Stimulated activated naive B cell treated with anti-CD40 and anti-IgM and Interleukin-4, amounts not matched to agents 10 μg/mL and 1 μg/mL and 100 μg/mL, for 72 hours (primary cell): Measurements from ENCODE around the gene SULT1B1.
"Not testable (repeated sequence)": the region's sequence is repeated elsewhere in the genome, so short reads cannot be mapped to it uniquely, and the experiment has no call there.

Source experiments
- ATAC-seq, 2 donors: fragments of 150-1000 bp; cut with Tn5 transposase; replicated peaks; 2 replicates each; pipeline ENCODE4 v1.10.0; 2021; ENCODE audit warnings: moderate library complexity in 1 of 2
- DNase-seq: peaks from one replicate; pipeline ENCODE4 v3.0.0; 2021
- H3K27ac Mint-ChIP-seq: one replicate; pipeline ENCODE4 v1.8.0; 2022; ENCODE audit warnings: mild to moderate bottlenecking, mixed read lengths
- H3K27me3 Mint-ChIP-seq, 2 donors: one replicate each; pipeline ENCODE4 v1.8.0; 2022; ENCODE audit warnings: mixed read lengths in 2 of 2
- H3K36me3 Mint-ChIP-seq, 2 donors: one replicate each; pipeline ENCODE4 v1.8.0; 2022; ENCODE audit warnings: mixed read lengths in 2 of 2, mild to moderate bottlenecking in 1 of 2
- H3K4me1 Mint-ChIP-seq, 2 donors: one replicate each; pipeline ENCODE4 v1.8.0; 2022; ENCODE audit warnings: mixed read lengths in 2 of 2, mild to moderate bottlenecking in 1 of 2
- H3K4me3 Mint-ChIP-seq, 2 donors: one replicate each; pipeline ENCODE4 v1.8.0; 2022; ENCODE audit warnings: mild to moderate bottlenecking in 2 of 2, mixed read lengths in 2 of 2, moderate library complexity in 1 of 2
- H3K9me3 Mint-ChIP-seq, 2 donors: one replicate each; pipeline ENCODE4 v1.8.0; 2022; ENCODE audit warnings: mixed read lengths in 2 of 2, mild to moderate bottlenecking in 1 of 2

The SULT1B1 gene

GRCh38 chr4:69760455-69760854, at the start of gene SULT1B1:
Gene SULT1B1, minus strand, starts transcription at chr4:69760620. Its CDS starts 5,403 bp downstream, at chr4:69755217.
- Mint-ChIP-seq H3K4me1 (no peaks in the 10 kb centered on the region), H3K27ac (no peak within 1 kb of the TSS), H3K4me3 (no peak within 1 kb of the TSS), H3K9me3 (no peaks in the 10 kb centered on the region), H3K36me3 (no peaks in the 10 kb centered on the region), H3K27me3 (no peaks in the 10 kb centered on the region)
- DNase-seq, result no peak
- ATAC-seq, result no peak

GRCh38 chr4:69800599-69800998, 40.2 kb upstream of the SULT1B1 start:
- Mint-ChIP-seq H3K9me3 (no peaks in the 10 kb centered on the region), H3K36me3 (no peaks in the 10 kb centered on the region), H3K27me3 (peaks cover 0 to 3% of the 10 kb centered on the region in 2 donors), H3K4me3 (no peak overlapping the region), H3K27ac (no peak overlapping the region), H3K4me1 (no peaks in the 10 kb centered on the region)
- ATAC-seq (no peak), DNase-seq (no peak)

GRCh38 chr4:69799337-69799736, 38.9 kb upstream of the SULT1B1 start:
- no peak overlapping the region for H3K4me3 Mint-ChIP-seq
- no peaks in the 10 kb centered on the region for H3K4me1 Mint-ChIP-seq
- H3K9me3 Mint-ChIP-seq, result no peaks in the 10 kb centered on the region
- DNase-seq, result no peak
- no peak overlapping the region for H3K27ac Mint-ChIP-seq
- H3K27me3 Mint-ChIP-seq, result peaks cover 0 to 3% of the 10 kb centered on the region in 2 donors
- no peak for ATAC-seq
- H3K36me3 Mint-ChIP-seq, result no peaks in the 10 kb centered on the region

- Mint-ChIP-seq H3K27ac (no peak overlapping the region), H3K9me3 (no peaks in the 10 kb centered on the region), H3K36me3 (no peaks in the 10 kb centered on the region), H3K27me3 (peaks cover 0 to 3% of the 10 kb centered on the region in 2 donors), H3K4me1 (no peaks in the 10 kb centered on the region), H3K4me3 (no peak overlapping the region)
- DNase-seq, result no peak
- no peak for ATAC-seq
Measured at GRCh38 chr4:69793732-69794131, 33.3 kb upstream of the SULT1B1 start.

GRCh38 chr4:69787879-69788278, 27.5 kb upstream of the SULT1B1 start:
- ATAC-seq (no peak), DNase-seq (no peak)
- Mint-ChIP-seq H3K9me3 (peaks cover 3 to 4% of the 10 kb centered on the region in 2 donors), H3K27ac (no peak overlapping the region), H3K36me3 (no peaks in the 10 kb centered on the region), H3K4me3 (no peak overlapping the region), H3K27me3 (no peaks in the 10 kb centered on the region), H3K4me1 (no peaks in the 10 kb centered on the region)

GRCh38 chr4:69786547-69786946, 26.1 kb upstream of the SULT1B1 start:
- H3K9me3 Mint-ChIP-seq, result peaks cover 7 to 9% of the 10 kb centered on the region in 2 donors
- H3K27me3 Mint-ChIP-seq, result no peaks in the 10 kb centered on the region
- H3K36me3 Mint-ChIP-seq, result no peaks in the 10 kb centered on the region
- no peak for DNase-seq
- H3K4me1 Mint-ChIP-seq, result no peaks in the 10 kb centered on the region
- no peak overlapping the region for H3K4me3 Mint-ChIP-seq
- H3K27ac Mint-ChIP-seq, result no peak overlapping the region
- ATAC-seq, result no peak

GRCh38 chr4:69785211-69785831, 24.9 kb upstream of the SULT1B1 start:
- no peaks in the 10 kb centered on the region for H3K36me3 Mint-ChIP-seq
- no peak overlapping the region for H3K27ac Mint-ChIP-seq
- DNase-seq (no peak), ATAC-seq (no peak)
- H3K27me3 Mint-ChIP-seq, result no peaks in the 10 kb centered on the region
- H3K4me3 Mint-ChIP-seq, result no peak overlapping the region
- peaks cover 7 to 9% of the 10 kb centered on the region in 2 donors for H3K9me3 Mint-ChIP-seq
- H3K4me1 Mint-ChIP-seq, result no peaks in the 10 kb centered on the region

GRCh38 chr4:69782651-69783310, 22.4 kb upstream of the SULT1B1 start:
- Mint-ChIP-seq H3K27me3 (no peaks in the 10 kb centered on the region), H3K9me3 (peaks cover 7 to 9% of the 10 kb centered on the region in 2 donors), H3K4me1 (no peaks in the 10 kb centered on the region), H3K4me3 (no peak overlapping the region), H3K27ac (no peak overlapping the region), H3K36me3 (no peaks in the 10 kb centered on the region)
- DNase-seq (no peak), ATAC-seq (no peak)

- H3K36me3 Mint-ChIP-seq, result no peaks in the 10 kb centered on the region
- no peaks in the 10 kb centered on the region for H3K4me1 Mint-ChIP-seq
- DNase-seq, result no peak
- no peak overlapping the region for H3K4me3 Mint-ChIP-seq
- H3K9me3 Mint-ChIP-seq, result peaks cover 7 to 9% of the 10 kb centered on the region in 2 donors
- no peaks in the 10 kb centered on the region for H3K27me3 Mint-ChIP-seq
- no peak for ATAC-seq
- no peak overlapping the region for H3K27ac Mint-ChIP-seq
Measured at GRCh38 chr4:69781458-69782418, 21.3 kb upstream of the SULT1B1 start.

GRCh38 chr4:69780141-69780540, 19.7 kb upstream of the SULT1B1 start:
- H3K36me3 Mint-ChIP-seq, result no peaks in the 10 kb centered on the region
- H3K9me3 Mint-ChIP-seq, result peaks cover 7 to 9% of the 10 kb centered on the region in 2 donors
- DNase-seq (no peak), ATAC-seq (no peak)
- H3K27me3 Mint-ChIP-seq, result no peaks in the 10 kb centered on the region
- H3K4me1 Mint-ChIP-seq, result no peaks in the 10 kb centered on the region
- no peak overlapping the region for H3K4me3 Mint-ChIP-seq
- H3K27ac Mint-ChIP-seq, result no peak overlapping the region

- DNase-seq (no peak), ATAC-seq (no peak)
- Mint-ChIP-seq H3K4me1 (no peaks in the 10 kb centered on the region), H3K36me3 (no peaks in the 10 kb centered on the region), H3K27me3 (no peaks in the 10 kb centered on the region), H3K4me3 (no peak overlapping the region), H3K27ac (no peak overlapping the region), H3K9me3 (no peaks in the 10 kb centered on the region)
Measured at GRCh38 chr4:69776696-69777095, 16.3 kb upstream of the SULT1B1 start.

GRCh38 chr4:69775321-69775867, 15.0 kb upstream of the SULT1B1 start:
- H3K4me1 Mint-ChIP-seq, result no peaks in the 10 kb centered on the region
- H3K9me3 Mint-ChIP-seq, result no peaks in the 10 kb centered on the region
- ATAC-seq, result no peak
- H3K36me3 Mint-ChIP-seq, result no peaks in the 10 kb centered on the region
- no peak overlapping the region for H3K27ac Mint-ChIP-seq
- H3K27me3 Mint-ChIP-seq, result no peaks in the 10 kb centered on the region
- H3K4me3 Mint-ChIP-seq, result no peak overlapping the region
- no peak for DNase-seq

GRCh38 chr4:69773484-69773883, 13.1 kb upstream of the SULT1B1 start:
- Mint-ChIP-seq H3K4me3 (no peak overlapping the region), H3K9me3 (no peaks in the 10 kb centered on the region), H3K36me3 (no peaks in the 10 kb centered on the region), H3K4me1 (no peaks in the 10 kb centered on the region), H3K27me3 (no peaks in the 10 kb centered on the region), H3K27ac (no peak overlapping the region)
- no peak for ATAC-seq
- DNase-seq, result no peak

- not testable (repeated sequence) for H3K27me3 Mint-ChIP-seq, DNase-seq, H3K4me1 Mint-ChIP-seq, H3K27ac Mint-ChIP-seq, H3K4me3 Mint-ChIP-seq, ATAC-seq, H3K36me3 Mint-ChIP-seq, H3K9me3 Mint-ChIP-seq
Measured at GRCh38 chr4:69768554-69768953, 8.1 kb upstream of the SULT1B1 start.
